K562 (cell line): Measurements from ENCODE around the gene SRCIN1. TPM values are rescaled to one million over a fixed set of nuclear protein-coding genes. Genes with fewer than 3 reads are reported as not detected.

ENCODE experiments used
- ATAC-seq: fragments of 200-7000 bp; cut with Tn5 transposase; 3 replicates; pipeline ENCODE4 v1.9.1; 2020; ENCODE audit warnings: moderate library complexity
- BruUV-seq: library from RNA; stranded (reverse); fragments of 400-500 nt; replicated peaks from 2 replicates; lab custom pipeline; 2021; lab: Mats Ljungman, UMichigan
- CTCF ChIA-PET: fragments of 300-600 bp; formaldehyde crosslinking; extraction: SDS; loops from one replicate; lab custom pipeline; 2021; ENCODE audit warnings: low intra/inter-chr PET ratio; lab: Yijun Ruan, JAX
- POLR2A ChIA-PET: fragments of 300-600, 350-650 bp; sonication (Branson Sonifier 250); formaldehyde crosslinking; extraction: SDS; loops from one replicate; lab custom pipeline; 2021; ENCODE audit warnings: antibody characterized with exemption, inconsistent platforms; lab: Yijun Ruan, JAX
- DNase-seq, 4 experiments: peaks; one replicate each; pipeline versions ENCODE4 v3.0.0 to v3.0.0-alpha.2; 2011 to 2018; ENCODE audit warnings: low spot score in 3 of 4, mixed read lengths in 3 of 4; ENCODE audit errors: extremely low read depth in 1 of 4
- FAIRE-seq: peaks from 2 replicates; lab custom pipeline; 2011; peaks lifted over from hg19 to GRCh38; lab: Jason Lieb, UNC
- H2AFZ ChIP-seq: 2 replicates; pipeline ENCODE4 v1.6.0; 2011; ENCODE audit warnings: low read depth, low read length, control low read depth, inconsistent platforms
- H3K27ac ChIP-seq: fragments of 200-600 bp; 3 replicates; pipeline ENCODE4 v1.8.0; 2011; ENCODE audit warnings: low read depth, mild to moderate bottlenecking, control low read depth, inconsistent platforms, low read length, moderate library complexity, mixed read lengths; ENCODE audit errors: extremely low read depth
- H3K27me3 ChIP-seq, 2 experiments: fragments of 300-600 bp in 1 of 2; 2 replicates in 1 of 2; 3 replicates in 1 of 2; pipeline versions ENCODE4 v1.6.0 to v1.8.0; 2011; ENCODE audit warnings: inconsistent platforms in 2 of 2, low read length in 2 of 2, mild to moderate bottlenecking in 1 of 2, mixed read lengths in 1 of 2, moderate library complexity in 1 of 2; ENCODE audit not compliant: control insufficient read depth in 2 of 2, insufficient read depth in 2 of 2
- H3K36me3 ChIP-seq: fragments of 300-600 bp; 3 replicates; pipeline ENCODE4 v1.8.0; 2011; ENCODE audit warnings: mild to moderate bottlenecking, low read length, inconsistent platforms; ENCODE audit not compliant: control insufficient read depth, insufficient read depth
- H3K4me1 ChIP-seq, 2 experiments: fragments of 200-600 bp in 1 of 2; replicated peaks in 1 of 2; 2 replicates in 1 of 2; 3 replicates in 1 of 2; pipeline versions ENCODE4 v1.5.1 to v1.8.0; 2011; ENCODE audit warnings: inconsistent platforms in 2 of 2, low read length in 2 of 2, mild to moderate bottlenecking in 1 of 2, mixed read lengths in 1 of 2, moderate library complexity in 1 of 2; ENCODE audit not compliant: control insufficient read depth in 2 of 2, insufficient read depth in 2 of 2
- H3K4me2 ChIP-seq: 2 replicates; pipeline ENCODE4 v1.6.1; 2011; ENCODE audit warnings: low read length, control low read depth, inconsistent platforms, mixed read lengths; ENCODE audit not compliant: insufficient read depth
- H3K4me3 ChIP-seq: fragments of 200-600 bp; sonication (generic), shearing (Covaris generic); 2 replicates; pipeline ENCODE4 v1.5.1; 2016; ENCODE audit warnings: control low read depth, inconsistent platforms
- H3K79me2 ChIP-seq: fragments of 200-600 bp; 3 replicates; pipeline ENCODE4 v1.8.0; 2011; ENCODE audit warnings: low read length, inconsistent platforms; ENCODE audit not compliant: control insufficient read depth, insufficient read depth
- H3K9ac ChIP-seq, 2 experiments: 2 replicates each; pipeline versions ENCODE4 v1.6.0 to v1.6.1; 2011; ENCODE audit warnings: low read depth in 2 of 2, low read length in 2 of 2, control low read depth in 1 of 2, inconsistent platforms in 1 of 2, mild to moderate bottlenecking in 1 of 2, mixed read lengths in 1 of 2; ENCODE audit not compliant: insufficient read depth in 1 of 2
- H3K9me1 ChIP-seq: one replicate; pipeline ENCODE4 v1.6.0; 2011; ENCODE audit warnings: inconsistent platforms, mild to moderate bottlenecking, low read length, moderate library complexity; ENCODE audit not compliant: control insufficient read depth, insufficient read depth
- H3K9me3 ChIP-seq: replicated peaks from 2 replicates; pipeline ENCODE4 v1.5.1; 2011; ENCODE audit warnings: low read depth, low read length, inconsistent platforms; ENCODE audit not compliant: control insufficient read depth, insufficient read depth
- H4K20me1 ChIP-seq: replicated peaks from 2 replicates; pipeline ENCODE4 v1.6.1; 2011; ENCODE audit warnings: low read length, inconsistent platforms, mixed read lengths; ENCODE audit not compliant: control insufficient read depth, insufficient read depth
- BHLHE40 ChIP-seq: IDR thresholded peaks from 2 replicates; pipeline ENCODE4 v1.6.1; 2011; ENCODE audit warnings: low read length, improper control_type of control experiment
- TCFL5 ChIP-seq: fragments of 250-450 bp; sonication (Bioruptor Pico); conservative IDR thresholded peaks from 2 replicates; pipeline ENCODE4 v1.6.1; 2021; ENCODE audit warnings: mild to moderate bottlenecking, moderate library complexity, matching md5 sums
- WGBS: fragments of 100-300 bp; shearing (Covaris generic); methylation state at CpG from one replicate; pipeline ENCODE4 v1.1.6; 2016; ENCODE audit warnings: low coverage, mixed read lengths; ENCODE audit not compliant: insufficient coverage; ENCODE audit errors: missing lambda C conversion rate; 5-methylcytosine and 5-hydroxymethylcytosine counted together
- in situ Hi-C: fragments of 300-500 bp; cut with MboI; formaldehyde crosslinking; loops from 4 replicates; pipeline ENCODE4 v1.15.0; 2018; ENCODE audit warnings: inconsistent platforms, mixed read lengths
- intact Hi-C: fragments of 100-400 bp; cut with micrococcal nuclease; formaldehyde crosslinking; loops from 2 replicates; pipeline ENCODE4 v1.14.2; 2022
- polyA plus RNA-seq, 8 experiments: library from polyadenylated mRNA; depleted of rRNA in 4 of 8; stranded (reverse) in 5 of 8; unstranded in 3 of 8; fragments of >200 nt; fragmentation: Nextera tagmentation in 2 of 8; fragmentation: Illumina TruSeq in 1 of 8; extraction: Ambion mirVana in 2 of 8; extraction: Trizol in 1 of 8; gene quantifications; 2 replicates each; pipeline versions ENCODE4 v1.2.1 to v1.2.3, GENCODE V29; 2011 to 2014; ENCODE audit warnings: inconsistent platforms in 1 of 8, missing spikeins in 1 of 8
- total RNA-seq, 7 experiments: library from RNA; depleted of rRNA in 6 of 7; stranded (reverse); fragments of >200 nt in 6 of 7; fragmentation: Illumina TruSeq in 2 of 7; extraction: Trizol in 2 of 7; gene quantifications; 2 replicates each; pipeline versions ENCODE4 v1.2.1 to v1.2.3, GENCODE V29; 2011 to 2021; ENCODE audit warnings: low replicate concordance in 1 of 7

The SRCIN1 gene
- total and polyA plus RNA-seq, 9 of the 15 experiments (the other 6 are each of a cell fraction or from before 2014, with no cell fraction given) = 0.09 to 0.33 (median 0.13) TPM; not detected in 6

- no peak for FAIRE-seq
- H3K9me1 ChIP-seq = no peaks in the 10 kb centered on the region
- H3K4me2 ChIP-seq = 0 out of 2 replicates have a peak overlapping the region, but pooled peaks have one; percentile 71
- no peak for TF ChIP-seq TCFL5 (CRISPR knock-in tag)
- peak; percentile 67 for TF ChIP-seq BHLHE40
- TF ChIP-seq, all 486 proteins: peak for 1
- no peak overlapping the region for H3K27ac ChIP-seq
- ATAC-seq (no peak), DNase-seq (no peak)
- H3K4me1 ChIP-seq = peaks cover 24 to 59% of the 10 kb centered on the region in 2 experiments
- H3K79me2 ChIP-seq = no peaks in the 10 kb centered on the region
- no peaks in the 10 kb centered on the region for H3K9me3 ChIP-seq
- H3K36me3 ChIP-seq = no peaks in the 10 kb centered on the region
- in situ Hi-C loops (loop anchor here (5.0 kb wide), 1 partner anchor 102 kb away; no protein-coding TSS in a partner anchor), intact Hi-C loops (loop anchor here (5.0 kb wide), 1 partner anchor 42 kb away; no protein-coding TSS in a partner anchor)
- H3K4me3 ChIP-seq = no peak overlapping the region
- BruUV-seq = no TSS peak
- 0 out of 4 replicates have a peak overlapping the region, but pooled peaks of 1 of the 2 experiments have one; percentile 33 for H3K9ac ChIP-seq
- peaks cover 14 to 37% of the 10 kb centered on the region in 2 experiments; a peak in 4 of 5 replicates for H3K27me3 ChIP-seq
- POLR2A ChIA-PET = interaction anchor here (0.5 to 2.2 kb wide), 6 partner anchors 10 to 106 kb away, joined by 3 to 6 read pairs (median 4); no protein-coding TSS in a partner anchor
- CTCF ChIA-PET = interaction anchor here (0.6 to 2.9 kb wide), 4 partner anchors 20 to 408 kb away, joined by 3 to 17 read pairs (median 4); no protein-coding TSS in a partner anchor
- H2AFZ ChIP-seq = no peak overlapping the region
- H4K20me1 ChIP-seq = peaks cover 27% of the 10 kb centered on the region
- WGBS = 17% methylated on average over 6 of the region's 6 CpGs
These were observed 45.9 kb downstream of the SRCIN1 start for GRCh38 chr17:38559880-38560230.
